GM12878 (cell line): Measurements from ENCODE around the gene TSPO2. TPM values are rescaled to one million over a fixed set of nuclear protein-coding genes. Genes with fewer than 3 reads are reported as not detected.
A peak's percentile ranks its signal among the peaks of the same experiment; 100 is the strongest.

Source experiments
- ATF7 ChIP-seq: fragments of 450-650 bp; IDR thresholded peaks from 2 replicates; pipeline ENCODE4 v1.6.1; 2016; ENCODE audit warnings: low read depth, mild to moderate bottlenecking
- BCL11A ChIP-seq: IDR thresholded peaks from 2 replicates; pipeline ENCODE4 v1.6.1; 2011; ENCODE audit warnings: low read depth, low read length
- BMI1 ChIP-seq: fragments of 450-650 bp; IDR thresholded peaks from 2 replicates; pipeline ENCODE4 v1.6.1; 2016; ENCODE audit warnings: mild to moderate bottlenecking, moderate library complexity, borderline replicate concordance
- BRCA1 ChIP-seq: IDR thresholded peaks from 2 replicates; pipeline ENCODE4 v1.6.1; 2011; ENCODE audit warnings: low read depth, low read length, improper control_type of control experiment
- CBX5 ChIP-seq: sonication (generic); IDR thresholded peaks from 2 replicates; pipeline ENCODE4 v1.6.1; 2016; ENCODE audit warnings: low read depth, moderate library complexity, mild to moderate bottlenecking, inconsistent platforms
- CEBPB ChIP-seq, 2 experiments: fragments of 150-350 bp in 1 of 2; IDR thresholded peaks; 2 replicates each; pipeline ENCODE4 v1.6.1; 2012 to 2014; ENCODE audit warnings: low read depth in 2 of 2, low read length in 2 of 2, borderline replicate concordance in 1 of 2, inconsistent platforms in 1 of 2
- E4F1 ChIP-seq: fragments of 450-650 bp; IDR thresholded peaks from 2 replicates; pipeline ENCODE4 v1.6.1; 2018; ENCODE audit warnings: borderline replicate concordance, mild to moderate bottlenecking; ENCODE audit not compliant: partially characterized antibody
- EED ChIP-seq: sonication (generic); IDR thresholded peaks from 2 replicates; pipeline ENCODE4 v1.6.1; 2016; ENCODE audit warnings: antibody characterized with exemption, low read depth
- ELK1 ChIP-seq: IDR thresholded peaks from 2 replicates; pipeline ENCODE4 v1.6.1; 2012; ENCODE audit warnings: low read depth, low read length, improper control_type of control experiment
- KDM1A ChIP-seq: fragments of 200-600 bp; sonication (generic); IDR thresholded peaks from 2 replicates; pipeline ENCODE4 v1.6.1; 2016; ENCODE audit warnings: borderline replicate concordance
- MEF2A ChIP-seq: IDR thresholded peaks from 2 replicates; pipeline ENCODE4 v1.6.1; 2011; ENCODE audit warnings: low read depth, mild to moderate bottlenecking, low read length, moderate library complexity; ENCODE audit not compliant: insufficient read depth
- NBN ChIP-seq: fragments of 450-650 bp; IDR thresholded peaks from 2 replicates; pipeline ENCODE4 v1.6.1; 2016
- NFYB ChIP-seq: IDR thresholded peaks from 2 replicates; pipeline ENCODE4 v1.6.1; 2011; ENCODE audit warnings: low read depth, mild to moderate bottlenecking, low read length, improper control_type of control experiment, moderate library complexity; ENCODE audit not compliant: insufficient read depth
- RCOR1 ChIP-seq: conservative IDR thresholded peaks from 2 replicates; pipeline ENCODE4 v1.6.1; 2012; ENCODE audit warnings: low read depth, low read length, improper control_type of control experiment
- RFX5 ChIP-seq: IDR thresholded peaks from 2 replicates; pipeline ENCODE4 v1.6.1; 2011; ENCODE audit warnings: low read depth, low read length, improper control_type of control experiment
- SMARCA5 ChIP-seq: fragments of 450-650 bp; IDR thresholded peaks from 2 replicates; pipeline ENCODE4 v1.6.1; 2017; ENCODE audit warnings: mild to moderate bottlenecking
- SREBF2 ChIP-seq: IDR thresholded peaks from 2 replicates; pipeline ENCODE4 v1.6.1; 2012; ENCODE audit warnings: mild to moderate bottlenecking, low read length
- TCF12 ChIP-seq: IDR thresholded peaks from 2 replicates; pipeline ENCODE4 v1.6.1; 2011; ENCODE audit warnings: low read depth, mild to moderate bottlenecking, low read length
- ZBTB33 ChIP-seq: fragments of 450-650 bp; IDR thresholded peaks from 2 replicates; pipeline ENCODE4 v1.6.1; 2017; ENCODE audit warnings: mild to moderate bottlenecking
- polyA plus RNA-seq, 11 experiments: library from polyadenylated mRNA; depleted of rRNA in 4 of 11; unstranded in 6 of 11; stranded (reverse) in 5 of 11; fragments of >200 nt; fragmentation: Nextera tagmentation in 4 of 11; fragmentation: Illumina TruSeq in 1 of 11; extraction: Ambion mirVana in 4 of 11; extraction: Trizol in 1 of 11; gene quantifications; 1 replicate in 1 of 11; 2 replicates in 10 of 11; pipeline versions ENCODE4 v1.2.1 to v1.2.3, GENCODE V29; 2011 to 2016; ENCODE audit warnings: inconsistent platforms in 2 of 11, missing spikeins in 2 of 11, low read depth in 1 of 11
- total RNA-seq, 4 experiments: library from RNA; depleted of rRNA in 3 of 4; stranded (reverse); fragments of >200 nt in 3 of 4; fragmentation: Illumina TruSeq in 1 of 4; extraction: Trizol in 1 of 4; gene quantifications; 2 replicates each; pipeline versions ENCODE4 v1.2.1 to v1.2.3, GENCODE V29; 2013 to 2021
- TF ChIP-seq, protein P1 (sequence below): fragments of 450-650 bp; IDR thresholded peaks from 2 replicates; pipeline ENCODE4 v1.6.1; 2017; ENCODE audit warnings: mild to moderate bottlenecking, moderate library complexity

Gene TSPO2
- total and polyA plus RNA-seq, 10 of the 15 experiments (the other 5 are each of a cell fraction or from before 2014, with no cell fraction given) = not detected

DNA sequence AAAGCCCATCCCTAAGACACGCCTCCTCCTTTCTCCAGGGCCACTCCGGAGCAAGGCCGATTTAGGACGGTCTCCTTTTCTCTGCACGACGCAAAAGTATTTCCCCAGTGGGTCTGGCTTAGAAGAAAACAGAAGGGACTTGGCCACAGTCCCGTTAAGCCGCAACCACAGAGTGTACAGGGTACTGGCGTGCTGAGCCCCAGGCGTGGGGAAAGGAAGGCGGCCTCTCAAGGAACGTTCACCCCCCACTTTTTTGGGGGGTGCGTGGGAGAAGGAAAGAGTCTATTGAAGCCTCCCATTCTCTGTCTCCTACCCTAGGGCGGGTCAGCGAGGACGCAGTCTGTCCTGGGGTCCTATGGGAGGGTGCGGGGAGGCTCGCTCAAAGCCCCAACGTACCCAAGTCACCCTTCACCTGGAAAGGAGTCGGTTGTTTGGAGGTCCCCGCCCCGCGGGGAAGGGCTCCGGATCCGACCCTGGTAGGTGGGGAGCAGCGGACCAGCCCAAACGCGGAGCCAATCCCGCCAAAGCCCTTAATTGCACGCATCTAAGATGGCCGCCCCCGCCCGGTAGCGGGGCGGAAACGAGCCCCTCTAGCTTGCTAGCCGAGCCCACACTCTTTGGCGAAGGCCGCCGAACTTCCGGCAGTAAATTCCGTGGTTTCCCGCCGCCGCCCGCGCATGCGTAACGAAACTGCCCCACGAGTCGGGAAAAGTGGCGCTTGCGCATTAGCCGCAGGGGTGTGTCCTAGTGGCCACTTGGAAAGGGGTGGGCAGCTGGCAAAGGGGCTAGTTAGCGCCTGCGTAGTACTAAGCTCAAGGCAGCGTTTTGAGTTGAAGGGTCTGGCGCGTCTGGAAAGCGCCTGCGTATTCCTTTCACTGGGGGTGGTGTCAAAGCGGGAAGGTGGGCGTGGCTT is 29.9 kb downstream of the TSPO2 start, which contains the start of gene OARD1 (continued):
- TF ChIP-seq SMARCA5 (0 out of 2 replicates have a peak, but pooled peaks have one; percentile 81), MEF2A (no peak), NFYB (peak; percentile 59; the same call in 1 of the 2 replicates), BMI1 (no peak), EED (no peak), NBN (peak; percentile 94), ZBTB33 (0 out of 2 replicates have a peak, but pooled peaks have one; percentile 13), TCF12 (0 out of 2 replicates have a peak, but pooled peaks have one; percentile 10), BRCA1 (no peak), RCOR1 (0 out of 2 replicates have a peak, but pooled peaks have one; percentile 17), SREBF2 (no peak), ATF7 (peak; percentile 29), KDM1A (no peak), BCL11A (no peak), RFX5 (peak; percentile 40; the same call in 1 of the 2 replicates), ELK1 (peak; percentile 72), CBX5 (no peak), E4F1 (peak; percentile 67), CEBPB (IDR thresholded peaks at IDR 0.05; ENCODE audit: borderline replicate concordance in 1 of 2, low read depth in 2 of 2, low read length in 2 of 2) (no peak)
- TF ChIP-seq, protein P1, sequence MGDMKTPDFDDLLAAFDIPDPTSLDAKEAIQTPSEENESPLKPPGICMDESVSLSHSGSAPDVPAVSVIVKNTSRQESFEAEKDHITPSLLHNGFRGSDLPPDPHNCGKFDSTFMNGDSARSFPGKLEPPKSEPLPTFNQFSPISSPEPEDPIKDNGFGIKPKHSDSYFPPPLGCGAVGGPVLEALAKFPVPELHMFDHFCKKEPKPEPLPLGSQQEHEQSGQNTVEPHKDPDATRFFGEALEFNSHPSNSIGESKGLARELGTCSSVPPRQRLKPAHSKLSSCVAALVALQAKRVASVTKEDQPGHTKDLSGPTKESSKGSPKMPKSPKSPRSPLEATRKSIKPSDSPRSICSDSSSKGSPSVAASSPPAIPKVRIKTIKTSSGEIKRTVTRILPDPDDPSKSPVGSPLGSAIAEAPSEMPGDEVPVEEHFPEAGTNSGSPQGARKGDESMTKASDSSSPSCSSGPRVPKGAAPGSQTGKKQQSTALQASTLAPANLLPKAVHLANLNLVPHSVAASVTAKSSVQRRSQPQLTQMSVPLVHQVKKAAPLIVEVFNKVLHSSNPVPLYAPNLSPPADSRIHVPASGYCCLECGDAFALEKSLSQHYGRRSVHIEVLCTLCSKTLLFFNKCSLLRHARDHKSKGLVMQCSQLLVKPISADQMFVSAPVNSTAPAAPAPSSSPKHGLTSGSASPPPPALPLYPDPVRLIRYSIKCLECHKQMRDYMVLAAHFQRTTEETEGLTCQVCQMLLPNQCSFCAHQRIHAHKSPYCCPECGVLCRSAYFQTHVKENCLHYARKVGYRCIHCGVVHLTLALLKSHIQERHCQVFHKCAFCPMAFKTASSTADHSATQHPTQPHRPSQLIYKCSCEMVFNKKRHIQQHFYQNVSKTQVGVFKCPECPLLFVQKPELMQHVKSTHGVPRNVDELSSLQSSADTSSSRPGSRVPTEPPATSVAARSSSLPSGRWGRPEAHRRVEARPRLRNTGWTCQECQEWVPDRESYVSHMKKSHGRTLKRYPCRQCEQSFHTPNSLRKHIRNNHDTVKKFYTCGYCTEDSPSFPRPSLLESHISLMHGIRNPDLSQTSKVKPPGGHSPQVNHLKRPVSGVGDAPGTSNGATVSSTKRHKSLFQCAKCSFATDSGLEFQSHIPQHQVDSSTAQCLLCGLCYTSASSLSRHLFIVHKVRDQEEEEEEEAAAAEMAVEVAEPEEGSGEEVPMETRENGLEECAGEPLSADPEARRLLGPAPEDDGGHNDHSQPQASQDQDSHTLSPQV = no peak
